Stimulated activated CD4-positive, alpha-beta T cell treated with anti-CD3 and anti-CD28 coated beads, Interleukin-4, amount 100 ng/mL, for 1 hour (primary cell): ENCODE measurements around the gene PSMD11.
A peak's percentile ranks its signal among the peaks of the same experiment; 100 is the strongest.

Experiments
- DNase-seq: peaks from one replicate; pipeline ENCODE4 v3.0.0-alpha.2; 2020

Gene PSMD11

DNA sequence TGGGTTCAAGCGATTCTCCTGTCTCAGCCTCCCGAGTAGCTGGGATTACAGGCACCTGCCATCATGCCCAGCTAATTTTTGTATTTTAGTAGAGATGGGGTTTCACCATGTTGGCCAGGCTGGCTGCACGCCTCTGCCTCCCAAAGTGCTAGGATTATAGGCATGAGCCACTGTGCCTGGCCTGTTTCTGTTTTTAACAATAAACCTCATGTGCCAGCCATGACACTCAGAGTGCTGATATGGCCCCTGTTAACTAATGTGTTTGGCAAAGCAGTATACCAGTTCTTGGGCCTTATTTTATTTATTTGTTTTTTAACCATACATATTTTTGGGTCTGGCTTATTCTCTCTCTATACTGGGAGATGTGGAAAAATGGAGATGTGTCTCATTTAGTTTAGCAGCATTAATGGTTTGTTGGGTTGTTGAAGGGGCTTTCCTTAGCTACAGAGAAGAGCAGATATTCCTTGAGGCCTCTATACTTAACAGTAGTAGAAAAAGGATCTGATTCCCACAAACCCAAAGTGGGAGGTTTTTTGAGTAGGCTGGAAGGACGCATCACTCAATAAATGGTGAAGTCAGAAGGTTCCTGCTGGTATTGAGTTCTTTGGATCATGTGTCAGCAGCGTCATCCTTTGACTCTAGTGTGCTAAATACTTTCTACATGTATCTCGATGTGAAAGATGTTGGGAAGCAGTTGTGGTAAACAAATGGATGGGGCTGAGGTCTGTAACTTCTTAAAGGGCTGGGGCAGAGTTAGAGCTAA is 26.3 kb downstream of the PSMD11 start:
- no peak for DNase-seq

GRCh38 chr17:32471652-32472051 is 27.3 kb downstream of the PSMD11 start:
- DNase-seq, result no peak

DNA sequence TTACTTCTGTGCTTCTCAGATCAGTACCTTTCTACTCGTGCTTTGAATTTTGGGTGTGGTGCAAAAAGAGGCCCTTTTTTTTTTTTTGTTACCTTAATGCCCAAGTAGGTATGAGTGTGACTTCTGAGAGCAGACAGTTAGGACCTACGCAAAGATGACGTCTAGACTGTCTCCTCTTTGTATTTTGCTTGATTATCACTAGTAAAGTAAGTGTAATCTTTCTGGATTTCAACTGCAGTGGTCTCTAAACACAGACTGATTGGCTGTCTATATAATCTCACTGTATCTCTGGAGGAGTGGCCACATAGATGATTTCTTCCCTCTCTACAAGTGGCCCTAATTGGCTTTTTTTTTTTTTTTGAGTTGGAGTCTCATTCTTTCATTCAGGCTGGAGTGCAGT is 30.9 kb downstream of the PSMD11 start:
- no peak for DNase-seq

GRCh38 chr17:32477220-32477619 is 32.9 kb downstream of the PSMD11 start:
- DNase-seq, result no peak

GRCh38 chr17:32479074-32479617 is 34.8 kb downstream of the PSMD11 start:
- DNase-seq, result no peak

GRCh38 chr17:32481193-32481592 is 36.9 kb downstream of the PSMD11 start:
- DNase-seq, result no peak

DNA sequence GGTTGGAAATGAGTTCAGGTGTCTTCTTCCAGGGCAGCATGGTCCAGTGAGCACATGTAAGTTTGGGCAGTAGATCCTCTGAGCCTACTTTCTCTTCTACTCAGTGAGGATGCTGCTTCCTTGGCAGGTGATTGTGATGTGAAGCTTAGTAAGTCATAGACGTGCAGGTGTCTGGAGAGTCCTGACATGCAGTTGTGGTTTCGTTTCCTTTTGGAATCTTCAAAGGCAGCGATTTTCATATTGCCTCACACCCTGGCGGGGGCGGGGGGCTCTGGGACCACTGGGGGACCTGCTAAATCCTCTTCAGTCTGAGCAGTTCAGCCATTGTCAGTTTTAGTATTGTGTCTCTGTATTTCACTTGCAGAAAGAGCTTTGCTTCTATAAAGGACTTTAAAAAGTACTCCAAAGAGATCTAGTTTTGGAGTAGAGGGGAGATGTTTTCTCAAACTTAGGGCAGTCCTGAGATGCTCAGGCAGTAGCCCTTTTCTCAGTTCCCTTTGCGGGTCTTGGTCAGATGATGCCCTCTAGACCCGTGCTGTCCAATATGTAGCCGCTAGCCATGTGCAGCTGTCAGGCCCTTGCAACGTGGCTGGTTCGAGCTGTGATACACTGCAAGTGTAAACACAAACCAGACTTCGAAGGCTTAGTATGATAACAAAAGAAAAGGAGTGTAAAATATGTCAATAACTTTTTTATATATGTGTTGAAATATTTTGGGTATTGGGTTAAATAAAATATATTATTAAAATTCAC is 38.4 kb downstream of the PSMD11 start:
- no peak for DNase-seq

DNA sequence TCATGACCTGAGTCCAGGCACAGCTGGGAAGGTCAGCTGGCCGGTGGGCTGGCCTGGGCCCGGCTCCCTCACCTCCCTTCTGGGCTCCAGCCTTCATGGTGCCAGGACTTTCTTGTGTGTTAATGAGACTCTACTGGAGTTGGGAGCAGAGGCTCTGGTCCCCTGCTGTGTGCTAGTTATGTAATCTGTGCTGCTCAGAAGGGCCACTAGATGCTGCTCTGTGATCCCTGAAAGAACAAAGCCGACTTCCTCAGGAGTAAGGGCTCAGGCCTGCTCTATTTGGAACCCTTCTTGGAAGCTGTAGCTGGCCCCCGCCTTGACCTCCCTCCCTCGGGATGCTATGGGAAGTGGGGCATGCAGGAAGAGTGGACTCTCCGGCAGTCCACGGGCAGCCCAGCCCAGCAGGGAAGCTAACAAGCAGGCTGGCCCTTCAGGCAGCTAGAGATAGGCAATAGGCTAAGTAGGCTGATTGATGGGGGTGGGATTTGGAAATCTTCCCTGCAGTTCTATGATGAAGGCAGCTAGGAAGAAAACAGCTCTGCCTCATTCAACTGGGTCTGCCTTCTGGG is 39.2 kb downstream of the PSMD11 start:
- DNase-seq, result no peak

GRCh38 chr17:32484041-32484461 is 39.7 kb downstream of the PSMD11 start:
- DNase-seq, result no peak

DNA sequence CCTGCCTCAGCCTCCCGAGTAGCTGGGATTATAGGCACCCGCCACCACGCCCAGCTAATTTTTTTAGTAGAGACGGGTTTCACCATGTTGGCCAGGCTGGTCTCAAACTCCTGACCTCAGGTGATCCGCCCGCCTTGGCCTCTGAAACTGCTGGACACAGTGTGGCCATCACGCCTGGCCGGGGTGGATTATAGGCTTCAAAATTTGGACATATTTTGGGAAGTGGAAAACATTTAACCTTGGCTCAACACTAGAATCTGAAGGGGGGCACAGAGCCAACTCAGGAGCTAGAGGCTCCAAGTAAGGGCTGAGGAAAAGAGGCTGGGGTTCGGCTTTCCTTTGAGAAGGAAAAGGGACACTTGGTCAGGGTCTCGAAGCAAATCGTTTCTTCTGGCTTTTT is 40.3 kb downstream of the PSMD11 start:
- DNase-seq, result no peak

DNA sequence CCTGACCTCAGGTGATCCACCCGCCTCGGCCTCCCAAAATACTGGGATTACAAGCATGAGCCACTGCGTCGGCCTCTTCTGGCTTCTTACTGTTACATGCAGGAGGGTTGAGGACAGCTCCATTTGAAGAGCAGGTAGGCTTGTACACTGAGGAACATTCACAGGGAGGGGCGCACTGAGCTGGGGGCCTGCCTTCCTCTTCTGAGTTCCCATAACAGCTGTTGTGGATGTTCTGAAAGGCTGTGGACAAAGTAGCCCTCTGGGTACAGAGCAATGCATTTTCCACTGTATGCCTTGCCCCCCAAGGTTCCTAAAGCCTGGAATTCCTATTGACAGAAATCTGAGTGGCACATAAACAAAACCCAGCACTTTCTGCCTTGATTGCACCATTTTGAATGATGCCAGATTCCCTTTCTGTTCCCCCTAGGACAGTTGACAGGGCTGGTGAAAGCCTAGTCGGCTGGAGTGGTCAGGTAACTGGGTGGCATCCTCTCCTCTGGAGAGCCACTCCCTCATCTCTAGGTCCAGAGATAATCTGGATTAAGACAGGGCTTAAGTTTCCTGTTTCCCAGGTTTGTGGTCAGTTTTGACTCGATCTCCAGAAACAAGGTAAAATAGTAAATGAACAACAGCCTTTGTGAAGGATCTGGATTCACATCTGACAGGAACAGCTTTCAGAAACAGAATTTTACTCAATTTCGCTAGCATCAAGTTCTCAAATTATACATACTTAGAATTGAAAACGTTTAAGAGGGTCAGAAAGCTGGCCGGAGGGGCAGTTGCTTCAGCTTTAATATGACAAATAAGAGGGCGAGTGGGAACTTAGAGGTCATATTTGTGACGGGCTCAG is 41.2 kb downstream of the PSMD11 start:
- DNase-seq, result no peak

DNA sequence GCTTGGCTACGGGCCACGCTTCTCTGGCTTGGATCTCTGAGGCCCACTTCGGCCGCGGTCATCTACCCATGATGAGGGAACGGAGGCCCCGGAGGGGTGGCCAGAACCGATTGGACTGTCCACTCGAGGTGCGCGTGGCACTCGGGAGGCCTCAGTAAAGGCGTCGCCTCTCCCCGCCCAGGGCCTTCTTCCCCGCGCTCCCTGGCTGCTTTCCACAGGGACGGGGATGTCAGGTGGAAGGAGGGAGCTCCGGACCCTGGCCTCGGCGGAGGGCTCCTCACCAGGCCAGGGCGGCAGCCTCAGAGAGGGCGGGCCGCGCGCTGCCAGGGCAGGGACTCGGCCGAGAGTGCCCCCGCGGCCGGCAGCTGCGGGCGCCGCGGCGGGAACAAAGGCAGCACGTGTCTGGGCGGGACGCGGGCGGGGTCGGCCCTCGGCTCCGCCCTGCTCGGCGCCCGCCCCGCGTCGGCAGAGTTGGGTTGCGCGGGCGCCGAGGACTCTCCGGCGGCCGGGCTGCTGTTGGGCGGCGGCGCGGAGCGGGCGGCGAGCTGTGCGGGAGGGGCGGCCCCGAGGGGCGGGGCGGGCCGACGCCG is 41.9 kb downstream of the PSMD11 start:
- peak; percentile 75 for DNase-seq

DNA sequence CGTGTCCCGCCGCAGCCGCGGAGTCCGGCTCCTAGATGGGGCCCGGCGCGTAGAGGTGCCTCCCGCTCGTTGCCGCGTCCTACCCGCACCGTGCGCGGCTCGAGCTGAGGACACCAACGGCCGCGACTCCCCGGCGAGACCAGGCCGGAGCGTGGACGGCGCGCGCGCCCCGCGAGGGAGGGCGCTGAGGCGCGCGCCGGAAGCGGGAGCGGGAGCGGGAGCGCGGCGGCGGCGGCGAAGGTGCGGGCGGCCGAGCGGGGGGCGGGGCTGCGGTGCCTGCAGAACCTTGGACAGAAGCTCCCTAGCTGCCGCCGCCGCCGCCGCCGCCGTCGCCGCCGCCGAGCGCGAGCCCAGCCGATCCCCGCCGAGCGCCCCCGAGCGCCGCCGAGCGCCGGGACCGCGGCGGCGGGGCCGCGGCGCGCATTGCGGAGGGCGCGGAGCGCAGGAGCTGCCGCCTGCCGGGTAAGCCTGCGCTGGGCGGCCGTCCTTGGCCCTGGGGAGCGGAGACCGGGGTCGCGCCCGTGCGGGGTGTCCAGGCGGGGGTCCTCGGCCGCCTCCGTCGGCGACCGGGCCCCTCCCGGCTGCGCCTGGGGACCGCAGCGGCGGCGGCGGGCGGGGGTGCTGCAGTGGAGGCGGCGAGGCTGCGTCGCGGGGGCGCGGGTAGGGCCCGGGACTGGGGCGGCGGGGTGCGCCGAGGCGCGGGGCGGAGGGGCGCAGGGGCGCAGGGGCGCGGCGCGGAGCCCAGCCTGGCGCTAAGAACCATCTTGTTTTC is 42.6 kb downstream of the PSMD11 start, which contains the start of gene CDK5R1:
TSS of gene CDK5R1 (plus strand) at position 293 of the 772 bp plus-strand sequence. CDS start 628 bp downstream, outside the sequence.
- DNase-seq, result peak; percentile 75

DNA sequence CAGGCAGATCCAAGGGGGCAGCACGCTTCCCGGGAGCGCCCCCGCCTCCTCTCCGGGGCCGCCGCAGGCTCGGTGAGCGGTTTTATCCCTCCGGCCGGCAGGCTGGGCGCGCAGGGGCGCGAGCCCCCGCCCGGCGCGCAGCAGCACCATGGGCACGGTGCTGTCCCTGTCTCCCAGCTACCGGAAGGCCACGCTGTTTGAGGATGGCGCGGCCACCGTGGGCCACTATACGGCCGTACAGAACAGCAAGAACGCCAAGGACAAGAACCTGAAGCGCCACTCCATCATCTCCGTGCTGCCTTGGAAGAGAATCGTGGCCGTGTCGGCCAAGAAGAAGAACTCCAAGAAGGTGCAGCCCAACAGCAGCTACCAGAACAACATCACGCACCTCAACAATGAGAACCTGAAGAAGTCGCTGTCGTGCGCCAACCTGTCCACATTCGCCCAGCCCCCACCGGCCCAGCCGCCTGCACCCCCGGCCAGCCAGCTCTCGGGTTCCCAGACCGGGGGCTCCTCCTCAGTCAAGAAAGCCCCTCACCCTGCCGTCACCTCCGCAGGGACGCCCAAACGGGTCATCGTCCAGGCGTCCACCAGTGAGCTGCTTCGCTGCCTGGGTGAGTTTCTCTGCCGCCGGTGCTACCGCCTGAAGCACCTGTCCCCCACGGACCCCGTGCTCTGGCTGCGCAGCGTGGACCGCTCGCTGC is 43.3 kb downstream of the PSMD11 start:
- peak; percentile 31 for DNase-seq

DNA sequence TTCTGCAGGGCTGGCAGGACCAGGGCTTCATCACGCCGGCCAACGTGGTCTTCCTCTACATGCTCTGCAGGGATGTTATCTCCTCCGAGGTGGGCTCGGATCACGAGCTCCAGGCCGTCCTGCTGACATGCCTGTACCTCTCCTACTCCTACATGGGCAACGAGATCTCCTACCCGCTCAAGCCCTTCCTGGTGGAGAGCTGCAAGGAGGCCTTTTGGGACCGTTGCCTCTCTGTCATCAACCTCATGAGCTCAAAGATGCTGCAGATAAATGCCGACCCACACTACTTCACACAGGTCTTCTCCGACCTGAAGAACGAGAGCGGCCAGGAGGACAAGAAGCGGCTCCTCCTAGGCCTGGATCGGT is 43.9 kb downstream of the PSMD11 start:
- no peak for DNase-seq

DNA sequence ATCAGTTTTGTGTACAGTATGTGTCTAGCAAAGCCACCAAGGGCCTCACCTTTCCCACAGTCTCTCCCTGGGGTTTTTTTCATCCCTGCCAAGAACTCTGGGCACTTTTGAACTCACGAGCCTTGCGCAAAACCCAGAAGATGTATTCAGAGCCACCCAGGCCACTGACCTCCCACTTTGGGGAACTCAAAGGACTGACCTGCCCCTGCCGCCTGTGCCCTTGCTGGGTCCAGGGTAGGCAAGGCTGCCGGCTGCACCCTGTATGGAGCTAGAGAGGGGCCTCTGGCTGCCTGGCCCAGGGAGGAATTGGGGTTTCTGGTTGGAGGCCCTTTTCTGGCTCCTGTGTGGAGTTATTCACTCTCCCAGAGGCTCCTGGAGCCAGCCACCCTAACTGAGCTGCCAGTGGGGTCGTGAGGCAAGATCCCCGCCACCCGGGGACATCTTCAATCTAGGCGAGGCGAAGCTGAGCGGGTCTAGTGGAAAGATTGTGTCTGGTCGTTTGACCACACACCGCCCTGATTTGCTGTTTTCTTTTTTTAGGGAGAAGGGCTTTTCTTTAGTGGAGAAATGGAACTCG is 44.4 kb downstream of the PSMD11 start:
- no peak for DNase-seq

- no peak for DNase-seq
Observed at GRCh38 chr17:32489320-32490100, 45.2 kb downstream of the PSMD11 start.

DNA sequence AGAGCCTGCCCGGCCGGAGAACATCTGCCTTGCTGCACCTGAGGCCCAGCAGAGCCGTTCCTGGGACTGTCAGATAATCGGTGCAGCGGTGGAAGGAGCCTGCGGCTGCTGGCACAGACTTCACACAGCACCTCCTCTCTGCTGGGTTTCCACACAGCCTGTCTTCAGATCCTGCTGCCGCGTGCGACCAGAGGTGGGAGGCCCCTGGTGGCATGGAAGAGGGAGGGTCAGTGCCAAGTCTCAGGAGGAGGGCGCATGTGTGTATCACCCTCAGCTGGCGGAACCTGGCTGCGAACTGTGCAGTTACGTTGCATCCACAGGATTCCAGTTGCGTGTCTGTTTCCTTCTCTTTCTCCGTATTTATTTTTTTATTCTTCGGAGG is 45.8 kb downstream of the PSMD11 start:
- DNase-seq, result no peak
